ENCODE measurements around the gene RASAL2.
"Not testable (repeated sequence)": the region's sequence is repeated elsewhere in the genome, so short reads cannot be mapped to it uniquely, and the experiment has no call there.

DNA sequence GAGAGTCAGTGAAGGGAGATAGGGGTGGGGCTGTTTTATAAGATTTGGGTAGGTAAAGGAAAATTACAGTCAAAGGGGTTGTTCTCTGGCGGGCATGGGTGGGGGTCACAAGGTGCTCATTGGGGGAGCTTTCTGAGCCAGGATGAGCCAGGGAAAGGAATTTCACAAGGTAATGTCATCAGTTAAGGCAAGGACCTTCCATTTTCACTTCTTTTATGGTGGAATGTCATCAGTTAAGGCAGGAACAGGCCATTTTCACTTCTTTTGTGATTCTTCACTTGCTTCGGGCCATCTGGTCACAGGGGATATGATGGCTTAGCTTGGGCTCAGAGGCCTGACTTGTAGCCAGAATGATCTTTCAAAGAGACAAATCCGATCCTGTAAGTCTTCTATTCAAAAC is 159.7 kb downstream of the RASAL2 start:
- TF ChIP-seq, protein P1, sequence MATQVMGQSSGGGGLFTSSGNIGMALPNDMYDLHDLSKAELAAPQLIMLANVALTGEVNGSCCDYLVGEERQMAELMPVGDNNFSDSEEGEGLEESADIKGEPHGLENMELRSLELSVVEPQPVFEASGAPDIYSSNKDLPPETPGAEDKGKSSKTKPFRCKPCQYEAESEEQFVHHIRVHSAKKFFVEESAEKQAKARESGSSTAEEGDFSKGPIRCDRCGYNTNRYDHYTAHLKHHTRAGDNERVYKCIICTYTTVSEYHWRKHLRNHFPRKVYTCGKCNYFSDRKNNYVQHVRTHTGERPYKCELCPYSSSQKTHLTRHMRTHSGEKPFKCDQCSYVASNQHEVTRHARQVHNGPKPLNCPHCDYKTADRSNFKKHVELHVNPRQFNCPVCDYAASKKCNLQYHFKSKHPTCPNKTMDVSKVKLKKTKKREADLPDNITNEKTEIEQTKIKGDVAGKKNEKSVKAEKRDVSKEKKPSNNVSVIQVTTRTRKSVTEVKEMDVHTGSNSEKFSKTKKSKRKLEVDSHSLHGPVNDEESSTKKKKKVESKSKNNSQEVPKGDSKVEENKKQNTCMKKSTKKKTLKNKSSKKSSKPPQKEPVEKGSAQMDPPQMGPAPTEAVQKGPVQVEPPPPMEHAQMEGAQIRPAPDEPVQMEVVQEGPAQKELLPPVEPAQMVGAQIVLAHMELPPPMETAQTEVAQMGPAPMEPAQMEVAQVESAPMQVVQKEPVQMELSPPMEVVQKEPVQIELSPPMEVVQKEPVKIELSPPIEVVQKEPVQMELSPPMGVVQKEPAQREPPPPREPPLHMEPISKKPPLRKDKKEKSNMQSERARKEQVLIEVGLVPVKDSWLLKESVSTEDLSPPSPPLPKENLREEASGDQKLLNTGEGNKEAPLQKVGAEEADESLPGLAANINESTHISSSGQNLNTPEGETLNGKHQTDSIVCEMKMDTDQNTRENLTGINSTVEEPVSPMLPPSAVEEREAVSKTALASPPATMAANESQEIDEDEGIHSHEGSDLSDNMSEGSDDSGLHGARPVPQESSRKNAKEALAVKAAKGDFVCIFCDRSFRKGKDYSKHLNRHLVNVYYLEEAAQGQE (IDR thresholded peaks at IDR 0.05; ENCODE audit: borderline replicate concordance) = not testable (repeated sequence)
- TF ChIP-seq, protein P1 (CRISPR knock-in tag; IDR thresholded peaks at IDR 0.05; ENCODE audit: low read depth) = not testable (repeated sequence)
- TF ChIP-seq, protein P2, sequence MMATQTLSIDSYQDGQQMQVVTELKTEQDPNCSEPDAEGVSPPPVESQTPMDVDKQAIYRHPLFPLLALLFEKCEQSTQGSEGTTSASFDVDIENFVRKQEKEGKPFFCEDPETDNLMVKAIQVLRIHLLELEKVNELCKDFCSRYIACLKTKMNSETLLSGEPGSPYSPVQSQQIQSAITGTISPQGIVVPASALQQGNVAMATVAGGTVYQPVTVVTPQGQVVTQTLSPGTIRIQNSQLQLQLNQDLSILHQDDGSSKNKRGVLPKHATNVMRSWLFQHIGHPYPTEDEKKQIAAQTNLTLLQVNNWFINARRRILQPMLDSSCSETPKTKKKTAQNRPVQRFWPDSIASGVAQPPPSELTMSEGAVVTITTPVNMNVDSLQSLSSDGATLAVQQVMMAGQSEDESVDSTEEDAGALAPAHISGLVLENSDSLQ (IDR thresholded peaks at IDR 0.05) = not testable (repeated sequence)
- TF ChIP-seq SPI1 (IDR thresholded peaks at IDR 0.05; ENCODE audit: borderline replicate concordance, low read depth, low read length); RBM14 (IDR thresholded peaks at IDR 0.05; ENCODE audit: borderline replicate concordance, insufficient read depth, low read depth, low read length); TEAD4 (IDR thresholded peaks at IDR 0.05; ENCODE audit: low read length); TEAD4 (CRISPR knock-in tag; IDR thresholded peaks at IDR 0.05; ENCODE audit: borderline replicate concordance); PML (IDR thresholded peaks at IDR 0.05; ENCODE audit: low read length); SMARCA4 (IDR thresholded peaks at IDR 0.05); JUNB (CRISPR knock-in tag; conservative IDR thresholded peaks at IDR 0.05); SAFB2 (IDR thresholded peaks at IDR 0.05; ENCODE audit: borderline replicate concordance, low read depth, low read length, severe bottlenecking): not testable (repeated sequence)
- TF ChIP-seq, protein P3, sequence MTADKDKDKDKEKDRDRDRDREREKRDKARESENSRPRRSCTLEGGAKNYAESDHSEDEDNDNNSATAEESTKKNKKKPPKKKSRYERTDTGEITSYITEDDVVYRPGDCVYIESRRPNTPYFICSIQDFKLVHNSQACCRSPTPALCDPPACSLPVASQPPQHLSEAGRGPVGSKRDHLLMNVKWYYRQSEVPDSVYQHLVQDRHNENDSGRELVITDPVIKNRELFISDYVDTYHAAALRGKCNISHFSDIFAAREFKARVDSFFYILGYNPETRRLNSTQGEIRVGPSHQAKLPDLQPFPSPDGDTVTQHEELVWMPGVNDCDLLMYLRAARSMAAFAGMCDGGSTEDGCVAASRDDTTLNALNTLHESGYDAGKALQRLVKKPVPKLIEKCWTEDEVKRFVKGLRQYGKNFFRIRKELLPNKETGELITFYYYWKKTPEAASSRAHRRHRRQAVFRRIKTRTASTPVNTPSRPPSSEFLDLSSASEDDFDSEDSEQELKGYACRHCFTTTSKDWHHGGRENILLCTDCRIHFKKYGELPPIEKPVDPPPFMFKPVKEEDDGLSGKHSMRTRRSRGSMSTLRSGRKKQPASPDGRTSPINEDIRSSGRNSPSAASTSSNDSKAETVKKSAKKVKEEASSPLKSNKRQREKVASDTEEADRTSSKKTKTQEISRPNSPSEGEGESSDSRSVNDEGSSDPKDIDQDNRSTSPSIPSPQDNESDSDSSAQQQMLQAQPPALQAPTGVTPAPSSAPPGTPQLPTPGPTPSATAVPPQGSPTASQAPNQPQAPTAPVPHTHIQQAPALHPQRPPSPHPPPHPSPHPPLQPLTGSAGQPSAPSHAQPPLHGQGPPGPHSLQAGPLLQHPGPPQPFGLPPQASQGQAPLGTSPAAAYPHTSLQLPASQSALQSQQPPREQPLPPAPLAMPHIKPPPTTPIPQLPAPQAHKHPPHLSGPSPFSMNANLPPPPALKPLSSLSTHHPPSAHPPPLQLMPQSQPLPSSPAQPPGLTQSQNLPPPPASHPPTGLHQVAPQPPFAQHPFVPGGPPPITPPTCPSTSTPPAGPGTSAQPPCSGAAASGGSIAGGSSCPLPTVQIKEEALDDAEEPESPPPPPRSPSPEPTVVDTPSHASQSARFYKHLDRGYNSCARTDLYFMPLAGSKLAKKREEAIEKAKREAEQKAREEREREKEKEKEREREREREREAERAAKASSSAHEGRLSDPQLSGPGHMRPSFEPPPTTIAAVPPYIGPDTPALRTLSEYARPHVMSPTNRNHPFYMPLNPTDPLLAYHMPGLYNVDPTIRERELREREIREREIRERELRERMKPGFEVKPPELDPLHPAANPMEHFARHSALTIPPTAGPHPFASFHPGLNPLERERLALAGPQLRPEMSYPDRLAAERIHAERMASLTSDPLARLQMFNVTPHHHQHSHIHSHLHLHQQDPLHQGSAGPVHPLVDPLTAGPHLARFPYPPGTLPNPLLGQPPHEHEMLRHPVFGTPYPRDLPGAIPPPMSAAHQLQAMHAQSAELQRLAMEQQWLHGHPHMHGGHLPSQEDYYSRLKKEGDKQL (CRISPR knock-in tag; IDR thresholded peaks at IDR 0.05; ENCODE audit: borderline replicate concordance) = not testable (repeated sequence)
- TF ChIP-seq, protein P4, sequence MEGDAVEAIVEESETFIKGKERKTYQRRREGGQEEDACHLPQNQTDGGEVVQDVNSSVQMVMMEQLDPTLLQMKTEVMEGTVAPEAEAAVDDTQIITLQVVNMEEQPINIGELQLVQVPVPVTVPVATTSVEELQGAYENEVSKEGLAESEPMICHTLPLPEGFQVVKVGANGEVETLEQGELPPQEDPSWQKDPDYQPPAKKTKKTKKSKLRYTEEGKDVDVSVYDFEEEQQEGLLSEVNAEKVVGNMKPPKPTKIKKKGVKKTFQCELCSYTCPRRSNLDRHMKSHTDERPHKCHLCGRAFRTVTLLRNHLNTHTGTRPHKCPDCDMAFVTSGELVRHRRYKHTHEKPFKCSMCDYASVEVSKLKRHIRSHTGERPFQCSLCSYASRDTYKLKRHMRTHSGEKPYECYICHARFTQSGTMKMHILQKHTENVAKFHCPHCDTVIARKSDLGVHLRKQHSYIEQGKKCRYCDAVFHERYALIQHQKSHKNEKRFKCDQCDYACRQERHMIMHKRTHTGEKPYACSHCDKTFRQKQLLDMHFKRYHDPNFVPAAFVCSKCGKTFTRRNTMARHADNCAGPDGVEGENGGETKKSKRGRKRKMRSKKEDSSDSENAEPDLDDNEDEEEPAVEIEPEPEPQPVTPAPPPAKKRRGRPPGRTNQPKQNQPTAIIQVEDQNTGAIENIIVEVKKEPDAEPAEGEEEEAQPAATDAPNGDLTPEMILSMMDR (IDR thresholded peaks at IDR 0.05 in 2 of 3, conservative IDR thresholded peaks at IDR 0.05 in 1 of 3; ENCODE audit: insufficient read depth in 2 of 3, low read depth in 1 of 3, low read length in 3 of 3) = not testable (repeated sequence)
- TF ChIP-seq, protein P5, sequence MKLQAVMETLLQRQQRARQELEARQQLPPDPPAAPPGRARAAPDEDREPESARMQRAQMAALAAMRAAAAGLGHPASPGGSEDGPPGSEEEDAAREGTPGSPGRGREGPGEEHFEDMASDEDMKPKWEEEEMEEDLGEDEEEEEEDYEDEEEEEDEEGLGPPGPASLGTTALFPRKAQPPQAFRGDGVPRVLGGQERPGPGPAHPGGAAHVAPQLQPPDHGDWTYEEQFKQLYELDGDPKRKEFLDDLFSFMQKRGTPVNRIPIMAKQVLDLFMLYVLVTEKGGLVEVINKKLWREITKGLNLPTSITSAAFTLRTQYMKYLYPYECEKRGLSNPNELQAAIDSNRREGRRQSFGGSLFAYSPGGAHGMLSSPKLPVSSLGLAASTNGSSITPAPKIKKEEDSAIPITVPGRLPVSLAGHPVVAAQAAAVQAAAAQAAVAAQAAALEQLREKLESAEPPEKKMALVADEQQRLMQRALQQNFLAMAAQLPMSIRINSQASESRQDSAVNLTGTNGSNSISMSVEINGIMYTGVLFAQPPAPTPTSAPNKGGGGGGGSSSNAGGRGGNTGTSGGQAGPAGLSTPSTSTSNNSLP (IDR thresholded peaks at IDR 0.05; ENCODE audit: borderline replicate concordance, low read depth, low read length) = not testable (repeated sequence)

Measured in K562 (cell line).